IgD-negative memory B cell (primary cell): ENCODE results near the gene ATP6V0A4. TPM values are rescaled to one million over a fixed set of nuclear protein-coding genes. Genes with fewer than 3 reads are reported as not detected.

ENCODE experiments used
- H3K27ac Mint-ChIP-seq, 3 donors: one replicate each; pipeline ENCODE4 v1.8.0; 2020 to 2022; ENCODE audit warnings: mild to moderate bottlenecking in 3 of 3, mixed read lengths in 3 of 3, moderate library complexity in 1 of 3
- H3K27me3 Mint-ChIP-seq: one replicate; pipeline ENCODE4 v1.8.0; 2021; ENCODE audit warnings: mixed read lengths
- H3K36me3 Mint-ChIP-seq: one replicate; pipeline ENCODE4 v1.8.0; 2020; ENCODE audit warnings: mild to moderate bottlenecking, mixed read lengths
- H3K4me1 Mint-ChIP-seq, 3 donors: one replicate each; pipeline ENCODE4 v1.8.0; 2020 to 2022; ENCODE audit warnings: mixed read lengths in 3 of 3, mild to moderate bottlenecking in 1 of 3
- H3K4me3 Mint-ChIP-seq, 4 donors: one replicate each; pipeline ENCODE4 v1.8.0; 2020 to 2022; ENCODE audit warnings: mild to moderate bottlenecking in 4 of 4, mixed read lengths in 4 of 4, moderate library complexity in 3 of 4
- H3K9me3 Mint-ChIP-seq, 3 donors: one replicate each; pipeline ENCODE4 v1.8.0; 2020 to 2021; ENCODE audit warnings: mixed read lengths in 3 of 3, mild to moderate bottlenecking in 1 of 3
- polyA plus RNA-seq: library from polyadenylated mRNA; unstranded; fragments of 300-500 nt; fragmentation: Illumina TruSeq; gene quantifications from one replicate; pipeline ENCODE4 v1.2.3, GENCODE V29; 2021

The ATP6V0A4 gene
- polyA plus RNA-seq, 1 donor from 2014 or later: not detected

- peaks cover 2% of the 10 kb centered on the region for H3K36me3 Mint-ChIP-seq
Measured at GRCh38 chr7:138658889-138659288, 139.1 kb downstream of the ATP6V0A4 start.

GRCh38 chr7:138657854-138658386, 140.1 kb downstream of the ATP6V0A4 start:
- Mint-ChIP-seq H3K27ac (no peak overlapping the region), H3K36me3 (peaks cover 2% of the 10 kb centered on the region), H3K4me3 (no peak overlapping the region), H3K27me3 (peaks cover 8% of the 10 kb centered on the region), H3K9me3 (peaks cover 0 to 8% (median 0%) of the 10 kb centered on the region in 3 donors), H3K4me1 (no peaks in the 10 kb centered on the region)

More at GRCh38 chr7:138658889-138659288, 139.1 kb downstream of the ATP6V0A4 start:
- no peaks in the 10 kb centered on the region for H3K4me1 Mint-ChIP-seq
- peaks cover 0 to 8% (median 0%) of the 10 kb centered on the region in 3 donors for H3K9me3 Mint-ChIP-seq
- peaks cover 13% of the 10 kb centered on the region for H3K27me3 Mint-ChIP-seq
- no peak overlapping the region for H3K4me3 Mint-ChIP-seq
- no peak overlapping the region for H3K27ac Mint-ChIP-seq

GRCh38 chr7:138656952-138657351, 141.0 kb downstream of the ATP6V0A4 start:
- Mint-ChIP-seq H3K36me3 (peaks cover 2% of the 10 kb centered on the region), H3K4me3 (no peak overlapping the region), H3K27ac (no peak overlapping the region), H3K4me1 (no peaks in the 10 kb centered on the region), H3K9me3 (peaks cover 0 to 8% (median 0%) of the 10 kb centered on the region in 3 donors), H3K27me3 (peaks cover 4% of the 10 kb centered on the region)

Other genes starting within 250 kb of the ATP6V0A4 start
- not detected for gene SVOPL, start 96.8 kb downstream of the ATP6V0A4 start, polyA plus RNA-seq
- not detected for gene TMEM213, start 202 bp downstream of the ATP6V0A4 start, polyA plus RNA-seq
- not detected for gene KIAA1549, start 183.2 kb upstream of the ATP6V0A4 start, polyA plus RNA-seq
- 0.80 TPM for gene ZC3HAV1L, start 237.8 kb upstream of the ATP6V0A4 start, polyA plus RNA-seq